ENCODE measurements around the gene RGS4. TPM values are rescaled to one million over a fixed set of nuclear protein-coding genes. Genes with fewer than 3 reads are reported as not detected.

RGS4 gene
- total RNA-seq, 2 donors from 2014 or later, result 0.33 to 14.5 TPM

DNA sequence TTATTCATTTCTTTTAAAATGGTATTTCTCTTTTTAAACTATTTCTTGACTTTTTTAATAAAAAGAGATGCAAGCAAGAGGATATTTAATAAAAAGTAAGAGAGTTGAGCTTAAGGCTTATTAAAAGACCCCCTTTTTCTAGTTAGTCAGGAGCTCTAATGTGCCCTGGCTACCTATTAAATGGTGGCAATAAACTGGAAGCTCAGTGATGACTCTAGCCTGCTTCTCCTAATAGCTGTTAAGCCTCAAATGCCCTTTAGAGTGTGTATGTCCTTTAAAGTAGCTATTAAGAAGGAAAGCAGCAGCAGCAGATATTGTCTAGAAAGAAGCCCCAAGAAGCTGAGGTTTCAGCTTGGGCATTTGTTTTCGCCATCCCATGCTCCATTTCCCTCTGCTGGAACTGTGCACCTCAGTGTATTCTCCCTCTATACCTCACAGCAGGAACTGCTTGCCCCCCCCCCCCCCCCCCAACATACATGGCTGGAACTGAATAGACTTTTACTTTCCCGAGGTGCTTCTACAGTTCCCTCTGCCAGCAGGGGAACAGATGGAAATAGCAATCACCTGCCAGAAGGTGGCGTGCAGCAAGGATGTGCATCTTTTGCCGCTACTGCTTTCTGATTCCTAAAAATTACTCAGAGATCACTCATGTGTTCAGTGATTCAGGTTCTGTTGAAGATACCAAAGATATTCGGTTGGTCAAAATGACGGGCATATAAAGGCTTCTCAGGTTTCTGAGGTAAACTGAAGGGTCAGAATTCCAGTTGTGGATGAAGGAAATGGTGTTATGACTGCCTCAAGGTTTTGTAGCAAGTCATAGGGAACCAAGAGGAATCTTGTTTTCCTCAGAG is 2.5 kb downstream of the RGS4 start:
- ATAC-seq (peak; percentile 55), DNase-seq (peak; percentile 54 to 67 (median 58))
- Histone ChIP-seq H3K27ac (no peak overlapping the region), H3K9me3 (no peaks in the 10 kb centered on the region), H3K4me1 (no peaks in the 10 kb centered on the region), H3K36me3 (replicated peaks in 1 of 2; ENCODE audit: insufficient read depth in 1 of 2, low read depth in 2 of 2) (no peaks in the 10 kb centered on the region), H3K4me3 (no peak overlapping the region), H3K27me3 (no peaks in the 10 kb centered on the region)
- intact Hi-C loops (cut with DNase I), result no loop called here
- 8 to 11% methylated on average over 6 of the region's 6 CpGs for WGBS, 2 donors
- TF ChIP-seq, protein P1, sequence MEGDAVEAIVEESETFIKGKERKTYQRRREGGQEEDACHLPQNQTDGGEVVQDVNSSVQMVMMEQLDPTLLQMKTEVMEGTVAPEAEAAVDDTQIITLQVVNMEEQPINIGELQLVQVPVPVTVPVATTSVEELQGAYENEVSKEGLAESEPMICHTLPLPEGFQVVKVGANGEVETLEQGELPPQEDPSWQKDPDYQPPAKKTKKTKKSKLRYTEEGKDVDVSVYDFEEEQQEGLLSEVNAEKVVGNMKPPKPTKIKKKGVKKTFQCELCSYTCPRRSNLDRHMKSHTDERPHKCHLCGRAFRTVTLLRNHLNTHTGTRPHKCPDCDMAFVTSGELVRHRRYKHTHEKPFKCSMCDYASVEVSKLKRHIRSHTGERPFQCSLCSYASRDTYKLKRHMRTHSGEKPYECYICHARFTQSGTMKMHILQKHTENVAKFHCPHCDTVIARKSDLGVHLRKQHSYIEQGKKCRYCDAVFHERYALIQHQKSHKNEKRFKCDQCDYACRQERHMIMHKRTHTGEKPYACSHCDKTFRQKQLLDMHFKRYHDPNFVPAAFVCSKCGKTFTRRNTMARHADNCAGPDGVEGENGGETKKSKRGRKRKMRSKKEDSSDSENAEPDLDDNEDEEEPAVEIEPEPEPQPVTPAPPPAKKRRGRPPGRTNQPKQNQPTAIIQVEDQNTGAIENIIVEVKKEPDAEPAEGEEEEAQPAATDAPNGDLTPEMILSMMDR (IDR thresholded peaks at IDR 0.05), result peak; percentile 25 to 61 (median 52)
- no peak for TF ChIP-seq POLR2A (IDR thresholded peaks at IDR 0.05)

DNA sequence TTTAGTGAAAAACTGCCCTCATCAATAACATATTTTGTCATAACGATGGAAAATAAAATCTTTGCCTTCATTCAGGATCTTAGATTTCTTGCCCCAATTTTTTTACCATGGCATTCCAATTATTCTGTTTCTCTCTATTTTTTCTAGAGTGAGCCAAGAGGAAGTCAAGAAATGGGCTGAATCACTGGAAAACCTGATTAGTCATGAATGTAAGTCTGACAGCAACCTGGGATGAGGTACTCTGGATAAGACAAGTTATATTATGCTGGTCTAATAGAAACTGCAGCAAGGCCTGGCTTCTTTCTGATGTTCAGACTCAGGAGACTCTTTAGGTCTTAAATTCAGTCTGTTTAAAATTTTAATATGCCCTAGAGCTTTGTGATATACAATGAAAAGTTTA is 3.5 kb downstream of the RGS4 start:
- no peaks in the 10 kb centered on the region for H3K27me3 ChIP-seq
- intact Hi-C loops (cut with DNase I), result no loop called here

DNA sequence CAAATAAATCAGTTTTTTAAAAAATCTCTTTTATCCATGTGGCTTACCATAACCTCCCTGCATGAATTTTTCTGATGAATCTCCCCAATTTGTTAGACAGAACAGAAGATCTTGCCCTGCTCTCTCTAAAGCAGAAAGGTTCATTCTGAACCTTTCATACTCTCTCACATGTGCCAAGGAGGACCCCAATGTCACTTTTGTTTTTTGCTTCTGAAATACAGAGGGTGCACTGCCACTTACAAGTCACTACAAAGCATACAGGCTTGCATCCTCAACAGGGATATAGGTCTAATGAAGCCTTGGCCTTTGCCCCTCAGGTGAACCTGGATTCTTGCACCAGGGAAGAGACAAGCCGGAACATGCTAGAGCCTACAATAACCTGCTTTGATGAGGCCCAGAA is 4.8 kb downstream of the RGS4 start:
- intact Hi-C loops (cut with DNase I), result no loop called here
- no peaks in the 10 kb centered on the region for H3K27me3 ChIP-seq
- no peak for TF ChIP-seq POLR2A (IDR thresholded peaks at IDR 0.05)
- TF ChIP-seq, protein P1 (IDR thresholded peaks at IDR 0.05), result no peak
- no peak overlapping the region for H3K27ac ChIP-seq
- ATAC-seq, result no peak
- no peaks in the 10 kb centered on the region for H3K36me3 ChIP-seq (replicated peaks in 1 of 2; ENCODE audit: insufficient read depth in 1 of 2, low read depth in 2 of 2)
- DNase-seq, result no peak
- H3K4me3 ChIP-seq, result no peak overlapping the region
- WGBS, 2 donors, result 89 to 94% methylated on average over 1 of the region's 1 CpG
- H3K4me1 ChIP-seq, result no peaks in the 10 kb centered on the region
- H3K9me3 ChIP-seq, result no peaks in the 10 kb centered on the region

More for the DNA sequence above, 3.5 kb downstream of the RGS4 start:
- WGBS, 2 donors, result 74 to 79% methylated on average over 1 of the region's 1 CpG
- Histone ChIP-seq H3K4me3 (no peak overlapping the region), H3K27ac (no peak overlapping the region), H3K4me1 (no peaks in the 10 kb centered on the region), H3K36me3 (replicated peaks in 1 of 2; ENCODE audit: insufficient read depth in 1 of 2, low read depth in 2 of 2) (no peaks in the 10 kb centered on the region), H3K9me3 (no peaks in the 10 kb centered on the region)
- ATAC-seq, result no peak
- no peak for DNase-seq
- TF ChIP-seq POLR2A (IDR thresholded peaks at IDR 0.05), result no peak
- TF ChIP-seq, protein P1 (IDR thresholded peaks at IDR 0.05), result no peak

DNA sequence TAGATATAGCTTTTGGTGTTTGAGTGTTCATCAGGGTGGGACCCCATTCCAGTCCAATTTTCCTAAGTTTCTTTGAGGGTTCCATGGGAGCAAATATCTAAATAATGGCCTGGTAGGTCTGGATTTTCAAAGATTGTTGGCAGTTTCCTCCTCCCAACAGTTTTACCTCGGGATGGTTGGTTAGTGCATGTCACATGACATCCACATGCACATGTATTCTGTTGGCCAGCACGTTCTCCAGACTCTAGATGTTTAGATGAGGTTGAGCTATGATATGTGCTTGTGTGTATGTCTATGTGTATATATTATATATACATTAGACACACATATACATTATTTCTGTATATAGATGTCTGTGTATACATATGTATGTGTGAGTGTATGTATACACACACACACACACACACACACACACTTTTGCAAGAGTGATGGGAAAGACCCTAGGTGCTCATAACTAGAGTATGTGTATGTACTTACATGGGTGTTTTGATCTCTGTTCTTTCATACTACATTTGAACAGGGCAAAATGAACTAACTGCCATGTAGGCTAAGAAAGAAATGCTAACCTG is 5.6 kb downstream of the RGS4 start:
- Histone ChIP-seq H3K27me3 (no peaks in the 10 kb centered on the region), H3K4me3 (no peak overlapping the region), H3K4me1 (no peaks in the 10 kb centered on the region), H3K36me3 (replicated peaks in 1 of 2; ENCODE audit: insufficient read depth in 1 of 2, low read depth in 2 of 2) (no peaks in the 10 kb centered on the region), H3K27ac (no peak overlapping the region), H3K9me3 (no peaks in the 10 kb centered on the region)
- ATAC-seq, result no peak
- 40 to 54% methylated on average over 2 of the region's 2 CpGs for WGBS, 2 donors
- intact Hi-C loops (cut with DNase I), result no loop called here
- no peak for TF ChIP-seq POLR2A (IDR thresholded peaks at IDR 0.05)
- TF ChIP-seq, protein P1 (IDR thresholded peaks at IDR 0.05), result no peak
- no peak for DNase-seq
